ENCODE results near the gene ZNF846.
A peak's percentile ranks its signal among the peaks of the same experiment; 100 is the strongest.

Gene ZNF846

DNA sequence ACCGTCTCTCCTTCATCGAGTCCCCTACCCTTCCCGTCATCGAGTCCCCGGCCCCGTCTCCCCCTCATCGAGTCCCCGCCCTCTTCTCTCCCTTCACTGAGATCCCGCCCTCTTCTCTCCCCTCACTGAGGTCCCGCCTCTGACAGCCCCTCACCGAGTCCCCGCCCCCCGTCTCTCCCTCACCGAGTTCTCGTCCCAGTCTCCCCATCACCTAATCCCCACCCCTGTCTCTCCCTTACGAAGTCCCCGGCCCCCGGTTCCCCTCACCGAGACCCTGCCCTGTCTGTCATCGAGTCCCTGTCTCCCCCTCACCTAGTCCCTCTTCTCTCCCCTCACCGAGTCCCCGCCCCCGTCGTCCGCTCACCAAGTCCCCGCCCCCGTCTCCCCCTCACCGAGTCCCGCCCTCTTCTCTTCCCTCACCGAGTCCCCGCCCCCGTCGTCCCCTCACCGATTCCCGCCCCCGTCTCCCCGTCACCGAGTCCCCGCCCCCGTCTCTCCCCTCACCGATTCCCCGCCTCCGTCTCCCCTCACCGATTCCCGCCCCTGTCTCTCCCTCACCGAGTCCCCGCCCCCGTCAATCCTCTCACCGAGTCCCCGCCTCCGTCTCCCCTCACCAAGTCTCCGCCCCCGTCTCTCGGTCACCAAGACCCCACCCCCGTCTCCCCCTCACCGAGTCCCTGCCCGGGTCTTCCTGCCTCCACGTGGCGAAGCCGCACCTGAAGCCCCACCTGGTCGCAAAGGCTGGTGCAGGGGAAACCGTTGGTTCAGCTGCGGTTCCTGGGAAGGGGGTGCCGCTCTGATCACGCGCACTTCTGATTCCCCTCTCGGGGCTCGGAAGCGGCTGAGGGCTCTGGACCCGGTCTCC, 23.9 kb upstream of the ZNF846 start (continued):
- TF ChIP-seq ZNF792 (tag by site-specific recombination; IDR thresholded peaks at IDR 0.05) (no peak), ZNF24 (tag by site-specific recombination; IDR thresholded peaks at IDR 0.05) (no peak), ZNF292 (tag by site-specific recombination; IDR thresholded peaks at IDR 0.05; ENCODE audit: borderline replicate concordance, low read depth) (no peak), ZNF768 (tag by site-specific recombination; IDR thresholded peaks at IDR 0.05) (no peak), ZNF302 (tag by site-specific recombination; IDR thresholded peaks at IDR 0.05; ENCODE audit: low read depth) (no peak), ZNF530 (tag by site-specific recombination; IDR thresholded peaks at IDR 0.05; ENCODE audit: low read depth) (no peak), ZNF248 (tag by site-specific recombination; IDR thresholded peaks at IDR 0.05) (no peak), ZNF354C (tag by site-specific recombination; IDR thresholded peaks at IDR 0.05; ENCODE audit: borderline replicate concordance, low read depth) (no peak), ZNF626 (tag by site-specific recombination; IDR thresholded peaks at IDR 0.05) (no peak), ZNF785 (tag by site-specific recombination; IDR thresholded peaks at IDR 0.05) (no peak), SETDB1 (IDR thresholded peaks at IDR 0.05; ENCODE audit: insufficient read length, low read length) (no peak), YY1 (tag by site-specific recombination; IDR thresholded peaks at IDR 0.05) (no peak), ZBTB17 (tag by site-specific recombination; IDR thresholded peaks at IDR 0.05) (no peak), ZBTB20 (tag by site-specific recombination; IDR thresholded peaks at IDR 0.05) (no peak), ZNF140 (tag by site-specific recombination; IDR thresholded peaks at IDR 0.05) (no peak), ZNF16 (tag by site-specific recombination; IDR thresholded peaks at IDR 0.05; ENCODE audit: low read depth) (no peak), SCRT1 (tag by site-specific recombination; IDR thresholded peaks at IDR 0.05; ENCODE audit: borderline replicate concordance) (no peak), ZBTB7A (tag by site-specific recombination; IDR thresholded peaks at IDR 0.05; ENCODE audit: low read depth) (no peak), ZFP3 (tag by site-specific recombination; IDR thresholded peaks at IDR 0.05; ENCODE audit: low read depth) (no peak), ZFHX2 (tag by site-specific recombination; conservative IDR thresholded peaks at IDR 0.05) (peak; percentile 36), BCL11A (tag by site-specific recombination; IDR thresholded peaks at IDR 0.05; ENCODE audit: low read depth) (no peak)
- TF ChIP-seq, protein P1, sequence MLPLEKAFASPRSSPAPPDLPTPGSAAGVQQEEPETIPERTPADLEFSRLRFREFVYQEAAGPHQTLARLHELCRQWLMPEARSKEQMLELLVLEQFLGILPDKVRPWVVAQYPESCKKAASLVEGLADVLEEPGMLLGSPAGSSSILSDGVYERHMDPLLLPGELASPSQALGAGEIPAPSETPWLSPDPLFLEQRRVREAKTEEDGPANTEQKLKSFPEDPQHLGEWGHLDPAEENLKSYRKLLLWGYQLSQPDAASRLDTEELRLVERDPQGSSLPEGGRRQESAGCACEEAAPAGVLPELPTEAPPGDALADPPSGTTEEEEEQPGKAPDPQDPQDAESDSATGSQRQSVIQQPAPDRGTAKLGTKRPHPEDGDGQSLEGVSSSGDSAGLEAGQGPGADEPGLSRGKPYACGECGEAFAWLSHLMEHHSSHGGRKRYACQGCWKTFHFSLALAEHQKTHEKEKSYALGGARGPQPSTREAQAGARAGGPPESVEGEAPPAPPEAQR (tag by site-specific recombination; IDR thresholded peaks at IDR 0.05), result no peak
- TF ChIP-seq, protein P2, sequence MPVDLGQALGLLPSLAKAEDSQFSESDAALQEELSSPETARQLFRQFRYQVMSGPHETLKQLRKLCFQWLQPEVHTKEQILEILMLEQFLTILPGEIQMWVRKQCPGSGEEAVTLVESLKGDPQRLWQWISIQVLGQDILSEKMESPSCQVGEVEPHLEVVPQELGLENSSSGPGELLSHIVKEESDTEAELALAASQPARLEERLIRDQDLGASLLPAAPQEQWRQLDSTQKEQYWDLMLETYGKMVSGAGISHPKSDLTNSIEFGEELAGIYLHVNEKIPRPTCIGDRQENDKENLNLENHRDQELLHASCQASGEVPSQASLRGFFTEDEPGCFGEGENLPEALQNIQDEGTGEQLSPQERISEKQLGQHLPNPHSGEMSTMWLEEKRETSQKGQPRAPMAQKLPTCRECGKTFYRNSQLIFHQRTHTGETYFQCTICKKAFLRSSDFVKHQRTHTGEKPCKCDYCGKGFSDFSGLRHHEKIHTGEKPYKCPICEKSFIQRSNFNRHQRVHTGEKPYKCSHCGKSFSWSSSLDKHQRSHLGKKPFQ (tag by site-specific recombination; IDR thresholded peaks at IDR 0.05), result no peak
- TF ChIP-seq, protein P3, sequence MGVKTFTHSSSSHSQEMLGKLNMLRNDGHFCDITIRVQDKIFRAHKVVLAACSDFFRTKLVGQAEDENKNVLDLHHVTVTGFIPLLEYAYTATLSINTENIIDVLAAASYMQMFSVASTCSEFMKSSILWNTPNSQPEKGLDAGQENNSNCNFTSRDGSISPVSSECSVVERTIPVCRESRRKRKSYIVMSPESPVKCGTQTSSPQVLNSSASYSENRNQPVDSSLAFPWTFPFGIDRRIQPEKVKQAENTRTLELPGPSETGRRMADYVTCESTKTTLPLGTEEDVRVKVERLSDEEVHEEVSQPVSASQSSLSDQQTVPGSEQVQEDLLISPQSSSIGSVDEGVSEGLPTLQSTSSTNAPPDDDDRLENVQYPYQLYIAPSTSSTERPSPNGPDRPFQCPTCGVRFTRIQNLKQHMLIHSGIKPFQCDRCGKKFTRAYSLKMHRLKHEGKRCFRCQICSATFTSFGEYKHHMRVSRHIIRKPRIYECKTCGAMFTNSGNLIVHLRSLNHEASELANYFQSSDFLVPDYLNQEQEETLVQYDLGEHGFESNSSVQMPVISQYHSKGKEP (tag by site-specific recombination; IDR thresholded peaks at IDR 0.05), result no peak
- TF ChIP-seq, protein P4, sequence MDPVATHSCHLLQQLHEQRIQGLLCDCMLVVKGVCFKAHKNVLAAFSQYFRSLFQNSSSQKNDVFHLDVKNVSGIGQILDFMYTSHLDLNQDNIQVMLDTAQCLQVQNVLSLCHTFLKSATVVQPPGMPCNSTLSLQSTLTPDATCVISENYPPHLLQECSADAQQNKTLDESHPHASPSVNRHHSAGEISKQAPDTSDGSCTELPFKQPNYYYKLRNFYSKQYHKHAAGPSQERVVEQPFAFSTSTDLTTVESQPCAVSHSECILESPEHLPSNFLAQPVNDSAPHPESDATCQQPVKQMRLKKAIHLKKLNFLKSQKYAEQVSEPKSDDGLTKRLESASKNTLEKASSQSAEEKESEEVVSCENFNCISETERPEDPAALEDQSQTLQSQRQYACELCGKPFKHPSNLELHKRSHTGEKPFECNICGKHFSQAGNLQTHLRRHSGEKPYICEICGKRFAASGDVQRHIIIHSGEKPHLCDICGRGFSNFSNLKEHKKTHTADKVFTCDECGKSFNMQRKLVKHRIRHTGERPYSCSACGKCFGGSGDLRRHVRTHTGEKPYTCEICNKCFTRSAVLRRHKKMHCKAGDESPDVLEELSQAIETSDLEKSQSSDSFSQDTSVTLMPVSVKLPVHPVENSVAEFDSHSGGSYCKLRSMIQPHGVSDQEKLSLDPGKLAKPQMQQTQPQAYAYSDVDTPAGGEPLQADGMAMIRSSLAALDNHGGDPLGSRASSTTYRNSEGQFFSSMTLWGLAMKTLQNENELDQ (tag by site-specific recombination; IDR thresholded peaks at IDR 0.05; ENCODE audit: low read depth), result no peak
- TF ChIP-seq, protein P5, sequence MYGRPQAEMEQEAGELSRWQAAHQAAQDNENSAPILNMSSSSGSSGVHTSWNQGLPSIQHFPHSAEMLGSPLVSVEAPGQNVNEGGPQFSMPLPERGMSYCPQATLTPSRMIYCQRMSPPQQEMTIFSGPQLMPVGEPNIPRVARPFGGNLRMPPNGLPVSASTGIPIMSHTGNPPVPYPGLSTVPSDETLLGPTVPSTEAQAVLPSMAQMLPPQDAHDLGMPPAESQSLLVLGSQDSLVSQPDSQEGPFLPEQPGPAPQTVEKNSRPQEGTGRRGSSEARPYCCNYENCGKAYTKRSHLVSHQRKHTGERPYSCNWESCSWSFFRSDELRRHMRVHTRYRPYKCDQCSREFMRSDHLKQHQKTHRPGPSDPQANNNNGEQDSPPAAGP (tag by site-specific recombination; IDR thresholded peaks at IDR 0.05), result no peak
- TF ChIP-seq, protein P6, sequence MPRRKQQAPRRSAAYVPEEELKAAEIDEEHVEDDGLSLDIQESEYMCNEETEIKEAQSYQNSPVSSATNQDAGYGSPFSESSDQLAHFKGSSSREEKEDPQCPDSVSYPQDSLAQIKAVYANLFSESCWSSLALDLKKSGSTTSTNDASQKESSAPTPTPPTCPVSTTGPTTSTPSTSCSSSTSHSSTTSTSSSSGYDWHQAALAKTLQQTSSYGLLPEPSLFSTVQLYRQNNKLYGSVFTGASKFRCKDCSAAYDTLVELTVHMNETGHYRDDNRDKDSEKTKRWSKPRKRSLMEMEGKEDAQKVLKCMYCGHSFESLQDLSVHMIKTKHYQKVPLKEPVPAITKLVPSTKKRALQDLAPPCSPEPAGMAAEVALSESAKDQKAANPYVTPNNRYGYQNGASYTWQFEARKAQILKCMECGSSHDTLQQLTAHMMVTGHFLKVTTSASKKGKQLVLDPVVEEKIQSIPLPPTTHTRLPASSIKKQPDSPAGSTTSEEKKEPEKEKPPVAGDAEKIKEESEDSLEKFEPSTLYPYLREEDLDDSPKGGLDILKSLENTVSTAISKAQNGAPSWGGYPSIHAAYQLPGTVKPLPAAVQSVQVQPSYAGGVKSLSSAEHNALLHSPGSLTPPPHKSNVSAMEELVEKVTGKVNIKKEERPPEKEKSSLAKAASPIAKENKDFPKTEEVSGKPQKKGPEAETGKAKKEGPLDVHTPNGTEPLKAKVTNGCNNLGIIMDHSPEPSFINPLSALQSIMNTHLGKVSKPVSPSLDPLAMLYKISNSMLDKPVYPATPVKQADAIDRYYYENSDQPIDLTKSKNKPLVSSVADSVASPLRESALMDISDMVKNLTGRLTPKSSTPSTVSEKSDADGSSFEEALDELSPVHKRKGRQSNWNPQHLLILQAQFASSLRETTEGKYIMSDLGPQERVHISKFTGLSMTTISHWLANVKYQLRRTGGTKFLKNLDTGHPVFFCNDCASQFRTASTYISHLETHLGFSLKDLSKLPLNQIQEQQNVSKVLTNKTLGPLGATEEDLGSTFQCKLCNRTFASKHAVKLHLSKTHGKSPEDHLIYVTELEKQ (tag by site-specific recombination; IDR thresholded peaks at IDR 0.05; ENCODE audit: borderline replicate concordance), result no peak
